ENCODE results near the gene ANKRD17.
A peak's percentile ranks its signal among the peaks of the same experiment; 100 is the strongest.

Gene ANKRD17

DNA sequence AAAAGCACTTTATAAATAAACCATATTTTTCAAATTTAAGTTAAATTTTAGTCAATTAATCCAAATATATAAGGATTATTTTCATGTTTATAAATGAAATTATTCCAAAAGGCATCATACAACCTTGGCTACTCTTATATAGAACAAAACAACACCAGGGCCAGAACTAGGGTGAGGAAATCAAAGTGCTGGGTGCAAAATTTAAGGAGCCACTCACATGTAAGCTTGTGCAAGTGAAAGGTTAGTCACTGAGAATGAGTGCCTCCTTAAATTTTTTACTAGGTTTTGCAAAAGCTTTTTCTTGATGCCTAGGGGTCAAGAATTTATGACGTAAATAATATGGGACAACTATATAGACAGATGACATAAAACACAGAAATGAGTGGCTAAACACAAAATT lies 105.7 kb downstream of the ANKRD17 start:
- H3K27me3 ChIP-seq (ENCODE audit: insufficient read depth, low read depth): no peaks in the 10 kb centered on the region
- no peak overlapping the region for H3K4me3 ChIP-seq (IDR thresholded peaks at IDR 0.05; ENCODE audit: insufficient read depth, low read depth, low read length)
- no peak overlapping the region for H3K9ac ChIP-seq
- H3K4me1 ChIP-seq (ENCODE audit: low read depth, poor library complexity, severe bottlenecking): no peaks in the 10 kb centered on the region
- peaks cover 6% of the 10 kb centered on the region; the same call in 1 of the 2 replicates for H3K79me2 ChIP-seq (ENCODE audit: insufficient read depth, low read depth)
- no peak overlapping the region for H2AFZ ChIP-seq (ENCODE audit: low read depth)
- no peaks in the 10 kb centered on the region; the same call in 1 of the 2 replicates for H4K20me1 ChIP-seq (ENCODE audit: insufficient read depth)
- no peak overlapping the region for H3K27ac ChIP-seq
- H3K4me2 ChIP-seq: no peak overlapping the region
- TF ChIP-seq, protein P1, sequence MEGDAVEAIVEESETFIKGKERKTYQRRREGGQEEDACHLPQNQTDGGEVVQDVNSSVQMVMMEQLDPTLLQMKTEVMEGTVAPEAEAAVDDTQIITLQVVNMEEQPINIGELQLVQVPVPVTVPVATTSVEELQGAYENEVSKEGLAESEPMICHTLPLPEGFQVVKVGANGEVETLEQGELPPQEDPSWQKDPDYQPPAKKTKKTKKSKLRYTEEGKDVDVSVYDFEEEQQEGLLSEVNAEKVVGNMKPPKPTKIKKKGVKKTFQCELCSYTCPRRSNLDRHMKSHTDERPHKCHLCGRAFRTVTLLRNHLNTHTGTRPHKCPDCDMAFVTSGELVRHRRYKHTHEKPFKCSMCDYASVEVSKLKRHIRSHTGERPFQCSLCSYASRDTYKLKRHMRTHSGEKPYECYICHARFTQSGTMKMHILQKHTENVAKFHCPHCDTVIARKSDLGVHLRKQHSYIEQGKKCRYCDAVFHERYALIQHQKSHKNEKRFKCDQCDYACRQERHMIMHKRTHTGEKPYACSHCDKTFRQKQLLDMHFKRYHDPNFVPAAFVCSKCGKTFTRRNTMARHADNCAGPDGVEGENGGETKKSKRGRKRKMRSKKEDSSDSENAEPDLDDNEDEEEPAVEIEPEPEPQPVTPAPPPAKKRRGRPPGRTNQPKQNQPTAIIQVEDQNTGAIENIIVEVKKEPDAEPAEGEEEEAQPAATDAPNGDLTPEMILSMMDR (conservative IDR thresholded peaks at IDR 0.05; ENCODE audit: low read depth, low read length): no peak
- H3K36me3 ChIP-seq (ENCODE audit: insufficient read depth): peaks cover 4% of the 10 kb centered on the region; the same call in 1 of the 2 replicates

DNA sequence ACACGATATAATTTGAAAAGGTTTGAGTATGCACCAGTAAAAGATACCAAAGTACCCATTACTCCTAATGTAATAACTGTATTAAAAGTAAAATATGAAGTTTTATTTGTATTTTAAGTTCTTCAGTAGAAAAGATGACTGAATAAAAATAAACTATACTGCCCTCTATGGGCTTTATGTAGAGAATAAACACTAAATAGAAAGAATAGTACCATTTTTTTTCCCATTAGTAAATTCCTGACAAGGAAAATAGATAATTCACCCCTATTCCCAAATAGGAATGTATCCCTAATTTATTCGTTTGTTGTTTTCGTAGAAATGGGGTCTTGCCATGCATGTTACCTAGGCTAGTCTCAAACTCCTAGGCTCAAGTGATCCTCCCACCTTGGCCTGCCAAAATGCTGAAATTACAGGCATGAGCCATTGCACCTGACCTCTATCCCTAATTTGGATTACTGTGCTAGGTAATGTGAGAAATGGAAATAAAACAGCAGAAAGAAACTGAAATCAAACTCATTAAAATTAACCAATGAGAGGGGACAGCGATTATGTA lies 115.5 kb downstream of the ANKRD17 start:
- Histone ChIP-seq H3K4me1 (ENCODE audit: low read depth, poor library complexity, severe bottlenecking) (no peaks in the 10 kb centered on the region), H3K27ac (no peak overlapping the region), H3K79me2 (ENCODE audit: insufficient read depth, low read depth) (no peaks in the 10 kb centered on the region), H2AFZ (ENCODE audit: low read depth) (no peak overlapping the region), H4K20me1 (ENCODE audit: insufficient read depth) (no peaks in the 10 kb centered on the region; the same call in 1 of the 2 replicates), H3K4me2 (no peak overlapping the region), H3K27me3 (ENCODE audit: insufficient read depth, low read depth) (no peaks in the 10 kb centered on the region), H3K36me3 (ENCODE audit: insufficient read depth) (peaks cover 14% of the 10 kb centered on the region; the same call in 1 of the 2 replicates), H3K4me3 (IDR thresholded peaks at IDR 0.05; ENCODE audit: insufficient read depth, low read depth, low read length) (no peak overlapping the region), H3K9ac (no peak overlapping the region)
- TF ChIP-seq, protein P1 (conservative IDR thresholded peaks at IDR 0.05; ENCODE audit: low read depth, low read length): peak; percentile 65

DNA sequence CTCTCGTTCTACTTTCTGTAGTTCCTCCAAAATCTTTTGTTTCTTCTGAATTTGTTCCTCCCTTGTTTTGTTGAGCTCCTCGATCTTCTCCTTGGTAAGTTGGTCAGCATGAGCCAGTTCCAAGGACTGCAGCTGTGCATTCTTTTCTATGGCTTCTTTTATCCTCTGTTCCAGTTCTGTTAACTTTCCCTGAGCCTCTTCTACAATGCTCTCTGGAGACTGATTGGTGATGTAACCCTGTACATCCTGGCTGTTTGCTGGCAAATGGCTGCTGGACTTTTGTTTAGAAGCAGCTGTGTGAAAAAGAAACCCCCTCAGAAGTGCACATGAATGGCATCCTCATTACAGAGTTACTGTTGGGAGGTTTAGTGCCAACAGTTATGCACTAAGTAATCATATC lies 118.6 kb downstream of the ANKRD17 start:
- H2AFZ ChIP-seq (ENCODE audit: low read depth): no peak overlapping the region
- H3K79me2 ChIP-seq (ENCODE audit: insufficient read depth, low read depth): no peaks in the 10 kb centered on the region; the same call in 1 of the 2 replicates
- no peak overlapping the region for H3K9ac ChIP-seq
- no peak overlapping the region for H3K27ac ChIP-seq
- H3K4me3 ChIP-seq (IDR thresholded peaks at IDR 0.05; ENCODE audit: insufficient read depth, low read depth, low read length): no peak overlapping the region
- H3K4me1 ChIP-seq (ENCODE audit: low read depth, poor library complexity, severe bottlenecking): no peaks in the 10 kb centered on the region
- H3K4me2 ChIP-seq: no peak overlapping the region
- TF ChIP-seq, protein P1 (conservative IDR thresholded peaks at IDR 0.05; ENCODE audit: low read depth, low read length): no peak
- H3K27me3 ChIP-seq (ENCODE audit: insufficient read depth, low read depth): no peaks in the 10 kb centered on the region
- no peaks in the 10 kb centered on the region; the same call in none of the 2 replicates for H4K20me1 ChIP-seq (ENCODE audit: insufficient read depth)
- H3K36me3 ChIP-seq (ENCODE audit: insufficient read depth): peaks cover 12% of the 10 kb centered on the region; the same call in 1 of the 2 replicates

DNA sequence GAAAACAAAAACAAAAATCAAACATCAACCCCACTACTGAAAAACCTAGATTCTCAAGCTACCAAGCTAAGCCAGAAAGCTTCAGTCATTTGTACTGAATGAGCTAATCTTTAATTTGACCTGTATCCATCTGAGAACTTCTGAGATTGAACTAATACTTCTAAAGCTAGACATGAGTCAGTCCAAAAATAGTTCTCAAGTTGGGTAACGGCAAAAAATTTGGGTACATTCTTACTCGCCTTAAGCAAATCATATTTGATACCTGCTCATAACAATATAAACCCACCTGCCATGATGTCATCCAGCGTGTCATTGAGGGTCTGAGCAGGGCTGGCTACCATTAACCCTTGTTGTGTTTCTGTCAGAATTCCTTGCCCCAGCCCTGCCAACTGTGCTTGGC lies 119.4 kb downstream of the ANKRD17 start:
- H3K9ac ChIP-seq: no peak overlapping the region
- H3K4me1 ChIP-seq (ENCODE audit: low read depth, poor library complexity, severe bottlenecking): no peaks in the 10 kb centered on the region
- no peak overlapping the region for H3K4me3 ChIP-seq (IDR thresholded peaks at IDR 0.05; ENCODE audit: insufficient read depth, low read depth, low read length)
- H3K4me2 ChIP-seq: no peak overlapping the region
- H3K36me3 ChIP-seq (ENCODE audit: insufficient read depth): peaks cover 11% of the 10 kb centered on the region; the same call in 1 of the 2 replicates
- no peak overlapping the region for H3K27ac ChIP-seq
- no peaks in the 10 kb centered on the region for H3K27me3 ChIP-seq (ENCODE audit: insufficient read depth, low read depth)
- H3K79me2 ChIP-seq (ENCODE audit: insufficient read depth, low read depth): no peaks in the 10 kb centered on the region; the same call in 1 of the 2 replicates
- H4K20me1 ChIP-seq (ENCODE audit: insufficient read depth): no peaks in the 10 kb centered on the region; the same call in none of the 2 replicates
- H2AFZ ChIP-seq (ENCODE audit: low read depth): no peak overlapping the region
- TF ChIP-seq, protein P1 (conservative IDR thresholded peaks at IDR 0.05; ENCODE audit: low read depth, low read length): no peak

Data from KMS-11 (cell line).